ENCODE measurements around the gene TENM4.

Gene TENM4

GRCh38 chr11:78605296-78605695 lies 835.5 kb downstream of the TENM4 start:
- DNase-seq, result no peak

DNA sequence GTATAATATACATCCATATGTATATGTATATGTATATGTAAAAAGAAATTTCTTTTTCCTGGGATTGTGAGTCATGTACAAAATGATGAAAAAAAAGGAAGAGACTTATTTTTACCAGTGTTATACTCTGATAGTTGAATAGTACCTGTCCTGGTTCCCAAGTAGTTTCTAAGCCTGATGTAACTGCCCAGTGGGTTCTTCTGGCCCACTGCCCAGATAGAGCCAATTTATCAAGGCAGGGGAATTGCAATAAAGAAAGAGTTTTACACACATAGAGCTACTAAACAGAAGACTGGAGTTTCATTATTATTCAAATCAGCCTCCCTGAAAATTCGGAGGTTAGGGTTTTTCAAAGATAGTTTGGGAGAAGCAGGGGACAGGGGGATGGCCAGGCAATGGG lies 837.0 kb downstream of the TENM4 start:
- no peak for DNase-seq

Measured in fibroblast of skin of right biceps (primary cell).